Neuronal stem cell (in vitro differentiated cells): ENCODE data around the gene RFPL4AL1.
A peak's percentile ranks its signal among the peaks of the same experiment; 100 is the strongest.
"Not testable (repeated sequence)": the region's sequence is repeated elsewhere in the genome, so short reads cannot be mapped to it uniquely, and the experiment has no call there.

ENCODE experiments used
- DNase-seq: peaks from one replicate; pipeline ENCODE4 v3.0.0-alpha.2; 2013; ENCODE audit warnings: low spot score
- H2AFZ ChIP-seq: one replicate; pipeline ENCODE4 v1.6.1; 2013; ENCODE audit warnings: mild to moderate bottlenecking, low read length, inconsistent platforms
- H2AK5ac ChIP-seq: 2 replicates; pipeline ENCODE4 v1.6.1; 2013; ENCODE audit warnings: low read depth, mild to moderate bottlenecking, inconsistent platforms, low read length, moderate library complexity, mixed read lengths
- H2BK120ac ChIP-seq: 2 replicates; pipeline ENCODE4 v1.6.1; 2013; ENCODE audit warnings: low read depth, mild to moderate bottlenecking, inconsistent platforms, low read length, moderate library complexity, mixed read lengths
- H2BK12ac ChIP-seq: one replicate; pipeline ENCODE4 v1.6.1; 2013; ENCODE audit warnings: low read length, inconsistent platforms
- H2BK15ac ChIP-seq: 2 replicates; pipeline ENCODE4 v1.6.1; 2013; ENCODE audit warnings: mild to moderate bottlenecking, low read length, inconsistent platforms, mixed read lengths
- H2BK5ac ChIP-seq: one replicate; pipeline ENCODE4 v1.6.1; 2013; ENCODE audit warnings: inconsistent platforms, mild to moderate bottlenecking, low read length, moderate library complexity
- H3K14ac ChIP-seq: one replicate; pipeline ENCODE4 v1.6.1; 2013; ENCODE audit warnings: low read length, inconsistent platforms
- H3K18ac ChIP-seq: 2 replicates; pipeline ENCODE4 v1.6.1; 2013; ENCODE audit warnings: low read length, inconsistent platforms
- H3K23ac ChIP-seq: 2 replicates; pipeline ENCODE4 v1.6.1; 2013; ENCODE audit warnings: low read depth, mild to moderate bottlenecking, mixed read lengths, low read length, inconsistent platforms; ENCODE audit not compliant: poor library complexity
- H3K27ac ChIP-seq: replicated peaks from 3 replicates; pipeline ENCODE4 v1.5.1; 2013; ENCODE audit warnings: low read length, inconsistent platforms
- H3K27me3 ChIP-seq, 3 experiments: 2 replicates each; pipeline ENCODE4 v1.6.1; 2013; ENCODE audit warnings: low read length in 3 of 3, mild to moderate bottlenecking in 2 of 3, inconsistent platforms in 1 of 3, low read depth in 1 of 3, mixed read lengths in 1 of 3, moderate library complexity in 1 of 3; ENCODE audit not compliant: control insufficient read depth in 3 of 3, insufficient read depth in 3 of 3
- H3K36me3 ChIP-seq, 2 donors: replicated peaks in 1 of 2; 2 replicates each; pipeline ENCODE4 v1.6.1; 2013; ENCODE audit warnings: low read length in 2 of 2; ENCODE audit not compliant: control insufficient read depth in 2 of 2, insufficient read depth in 2 of 2
- H3K4ac ChIP-seq: 2 replicates; pipeline ENCODE4 v1.6.1; 2013; ENCODE audit warnings: inconsistent platforms, mild to moderate bottlenecking, low read length, moderate library complexity
- H3K4me1 ChIP-seq, 2 donors: 1 replicate in 1 of 2; 2 replicates in 1 of 2; pipeline ENCODE4 v1.6.1; 2013; ENCODE audit warnings: low read length in 2 of 2, low read depth in 1 of 2; ENCODE audit not compliant: control insufficient read depth in 2 of 2, insufficient read depth in 1 of 2
- H3K4me2 ChIP-seq: one replicate; pipeline ENCODE4 v1.6.1; 2013; ENCODE audit warnings: mild to moderate bottlenecking, low read length, inconsistent platforms; ENCODE audit not compliant: insufficient read depth, poor library complexity, severe bottlenecking
- H3K4me3 ChIP-seq, 2 donors: 2 replicates each; pipeline ENCODE4 v1.5.1; 2013; ENCODE audit warnings: low read length in 2 of 2, mild to moderate bottlenecking in 2 of 2, inconsistent platforms in 1 of 2, moderate library complexity in 1 of 2
- H3K79me1 ChIP-seq: one replicate; pipeline ENCODE4 v1.6.1; 2013; ENCODE audit warnings: low read depth, mild to moderate bottlenecking, inconsistent platforms, low read length, moderate library complexity
- H3K9ac ChIP-seq: one replicate; pipeline ENCODE4 v1.6.1; 2013; ENCODE audit warnings: mild to moderate bottlenecking, low read depth, low read length, inconsistent platforms; ENCODE audit not compliant: poor library complexity
- H3K9me3 ChIP-seq, 2 donors: replicated peaks in 1 of 2; 2 replicates each; pipeline versions ENCODE3 to v1.6.1; 2013; ENCODE audit warnings: low read length in 2 of 2, mild to moderate bottlenecking in 2 of 2, inconsistent platforms in 1 of 2, low read depth in 1 of 2, mixed read lengths in 1 of 2, moderate library complexity in 1 of 2; ENCODE audit not compliant: control insufficient read depth in 2 of 2, insufficient read depth in 1 of 2
- H4K8ac ChIP-seq: one replicate; pipeline ENCODE4 v1.6.1; 2013; ENCODE audit warnings: low read depth, mild to moderate bottlenecking, inconsistent platforms, low read length, moderate library complexity
- H4K91ac ChIP-seq: one replicate; pipeline ENCODE4 v1.6.1; 2013; ENCODE audit warnings: low read length, low read depth, mild to moderate bottlenecking, inconsistent platforms; ENCODE audit not compliant: poor library complexity
- WGBS, 2 donors: extraction: QIAGEN DNeasy Blood & Tissue Kit; methylation state at CpG; one replicate each; pipeline ENCODE4 v1.1.7; 2013; ENCODE audit warnings: missing lambda C conversion rate in 2 of 2, mixed read lengths in 1 of 2; ENCODE audit not compliant: insufficient read length in 2 of 2, insufficient replicate concordance in 1 of 2; ENCODE audit errors: extremely low coverage in 2 of 2; 5-methylcytosine and 5-hydroxymethylcytosine counted together

RFPL4AL1 gene

GRCh38 chr19:55730378-55730777, 38.5 kb upstream of the RFPL4AL1 start:
- H2BK120ac ChIP-seq, H3K18ac ChIP-seq, H2BK12ac ChIP-seq, H2BK15ac ChIP-seq, H3K9ac ChIP-seq, H3K23ac ChIP-seq, H2BK5ac ChIP-seq, H3K4ac ChIP-seq, H3K14ac ChIP-seq, DNase-seq, H3K27ac ChIP-seq, H2AFZ ChIP-seq, H2AK5ac ChIP-seq, H3K79me1 ChIP-seq, H3K36me3 ChIP-seq, H3K4me2 ChIP-seq, H4K8ac ChIP-seq, H3K4me1 ChIP-seq, H4K91ac ChIP-seq: not testable (repeated sequence)
- H3K9me3 ChIP-seq = peaks cover 0 to 15% of the 10 kb centered on the region in 2 donors
- no CpG with 5 or more reads among the region's 2 CpGs for WGBS, 2 donors
- peak overlapping the region in 1 of 2 donors; percentile 33 for H3K4me3 ChIP-seq
- H3K27me3 ChIP-seq = peaks cover 0 to 12% (median 0%) of the 10 kb centered on the region in 3 experiments

- no peak within 1 kb of the TSS for H3K4ac ChIP-seq
- H3K27me3 ChIP-seq = peaks cover 0 to 3% (median 0%) of the 10 kb centered on the region in 3 experiments
- no peak within 1 kb of the TSS for H3K4me3 ChIP-seq
- no peaks in the 10 kb centered on the region for H3K4me1 ChIP-seq
- H3K23ac ChIP-seq = no peak within 1 kb of the TSS
- H2BK12ac ChIP-seq = no peak within 1 kb of the TSS
- H2BK15ac ChIP-seq = no peak within 1 kb of the TSS
- H2BK120ac ChIP-seq = no peak within 1 kb of the TSS
- no peaks in the 10 kb centered on the region for H3K79me1 ChIP-seq
- H2AK5ac ChIP-seq = no peak within 1 kb of the TSS
- H3K9ac ChIP-seq = no peak within 1 kb of the TSS
- no peak within 1 kb of the TSS for H3K27ac ChIP-seq
- H3K4me2 ChIP-seq = no peak within 1 kb of the TSS
- H3K36me3 ChIP-seq = no peaks in the 10 kb centered on the region
- no peak within 1 kb of the TSS for H2AFZ ChIP-seq
- H3K14ac ChIP-seq = no peak within 1 kb of the TSS
- DNase-seq = no peak
- H2BK5ac ChIP-seq = no peak within 1 kb of the TSS
- WGBS, 2 donors = no CpG with 5 or more reads among the region's 3 CpGs
- no peak within 1 kb of the TSS for H4K91ac ChIP-seq
- peaks cover 0 to 8% of the 10 kb centered on the region in 2 donors for H3K9me3 ChIP-seq
- H3K18ac ChIP-seq = no peak within 1 kb of the TSS
- no peak within 1 kb of the TSS for H4K8ac ChIP-seq
These were observed 30.6 kb upstream of the RFPL4AL1 start, which contains the start of gene NLRP9 for GRCh38 chr19:55738302-55738701. Gene NLRP9, minus strand, starts transcription at chr19:55738402. Its CDS starts 28 bp downstream, at chr19:55738374.

- Histone ChIP-seq H2AK5ac (no peak overlapping the region), H3K4me3 (no peak overlapping the region)
- WGBS, 2 donors = no CpG with 5 or more reads among the region's 6 CpGs
These were observed 18.2 kb upstream of the RFPL4AL1 start for GRCh38 chr19:55750715-55751114.

GRCh38 chr19:55753401-55753800, 15.5 kb upstream of the RFPL4AL1 start:
- Histone ChIP-seq H4K91ac (no peak overlapping the region), H3K9me3 (peaks cover 0 to 14% of the 10 kb centered on the region in 2 donors), H4K8ac (no peak overlapping the region), H2BK120ac (no peak overlapping the region), H3K4me1 (no peaks in the 10 kb centered on the region), H3K4ac (no peak overlapping the region), H3K18ac (no peak overlapping the region), H3K79me1 (no peaks in the 10 kb centered on the region), H2BK12ac (no peak overlapping the region), H2AK5ac (no peak overlapping the region), H3K23ac (no peak overlapping the region), H3K27me3 (peaks cover 0 to 16% (median 0%) of the 10 kb centered on the region in 3 experiments), H3K36me3 (no peaks in the 10 kb centered on the region), H3K27ac (no peak overlapping the region), H3K9ac (no peak overlapping the region), H2BK5ac (no peak overlapping the region), H3K4me2 (no peak overlapping the region), H3K4me3 (no peak overlapping the region), H2AFZ (no peak overlapping the region), H3K14ac (no peak overlapping the region), H2BK15ac (no peak overlapping the region)
- no CpG with 5 or more reads among the region's 3 CpGs for WGBS, 2 donors
- DNase-seq = no peak

More at GRCh38 chr19:55750715-55751114, 18.2 kb upstream of the RFPL4AL1 start:
- no peak overlapping the region for H2BK12ac ChIP-seq
- H3K4ac ChIP-seq = no peak overlapping the region
- no peak overlapping the region for H2BK120ac ChIP-seq
- no peaks in the 10 kb centered on the region for H3K4me1 ChIP-seq
- no peak overlapping the region for H3K23ac ChIP-seq
- no peak overlapping the region for H2BK15ac ChIP-seq
- H3K9me3 ChIP-seq = peaks cover 0 to 27% of the 10 kb centered on the region in 2 donors
- no peak overlapping the region for H3K9ac ChIP-seq
- H3K4me2 ChIP-seq = no peak overlapping the region
- no peaks in the 10 kb centered on the region for H3K36me3 ChIP-seq
- H3K14ac ChIP-seq = no peak overlapping the region
- no peak overlapping the region for H3K18ac ChIP-seq
- no peak for DNase-seq
- H2BK5ac ChIP-seq = no peak overlapping the region
- H4K8ac ChIP-seq = no peak overlapping the region
- no peak overlapping the region for H4K91ac ChIP-seq
- H3K79me1 ChIP-seq = no peaks in the 10 kb centered on the region
- peaks cover 0 to 18% (median 0%) of the 10 kb centered on the region in 3 experiments for H3K27me3 ChIP-seq
- no peak overlapping the region for H3K27ac ChIP-seq
- no peak overlapping the region for H2AFZ ChIP-seq
